ENCODE results near the gene SERINC3. TPM values are rescaled to one million over a fixed set of nuclear protein-coding genes. Genes with fewer than 3 reads are reported as not detected.

SERINC3 gene
- total and polyA plus RNA-seq, 2 of the 8 experiments (the other 6 are each of a cell fraction or from before 2014, with no cell fraction given): 47.2 to 66.0 TPM

GRCh38 chr20:44470327-44470726 is 51.5 kb downstream of the SERINC3 start (continued):
- no peak for TF ChIP-seq CHD7 (IDR thresholded peaks at IDR 0.05; ENCODE audit: insufficient replicate concordance, low read length)
- no peak for TF ChIP-seq FOSL1 (IDR thresholded peaks at IDR 0.05; ENCODE audit: insufficient read depth, low read depth, low read length)
- no peak for TF ChIP-seq ZNF274 (IDR thresholded peaks at IDR 0.05; ENCODE audit: borderline replicate concordance, extremely low read depth, low read length)
- no peak for TF ChIP-seq SIN3A (conservative IDR thresholded peaks at IDR 0.05 in 1 of 2, IDR thresholded peaks at IDR 0.05 in 1 of 2; ENCODE audit: low read depth in 1 of 2, low read length in 2 of 2)
- TF ChIP-seq TAF7 (optimal IDR thresholded peaks at IDR 0.05; ENCODE audit: borderline replicate concordance, low read depth, low read length): no peak
- TF ChIP-seq POLR2AphosphoS5 (IDR thresholded peaks at IDR 0.05; ENCODE audit: low read depth, low read length): no peak
